HG03457 (cell line): ENCODE results near the gene WNT10A.
"Not testable (repeated sequence)": the region's sequence is repeated elsewhere in the genome, so short reads cannot be mapped to it uniquely, and the experiment has no call there.

Experiments
- ATAC-seq: cut with Tn5 transposase; IDR thresholded peaks from one replicate; pipeline ENCODE4 v1.9.1; 2021; ENCODE audit warnings: moderate number of reproducible peaks; ENCODE audit not compliant: unreplicated experiment

WNT10A gene

GRCh38 chr2:218880102-218880858 lies at the start of gene WNT10A:
Gene WNT10A, plus strand, starts transcription at chr2:218880852. Its CDS starts 144 bp downstream, at chr2:218880996.
- peak; percentile 50 for ATAC-seq

GRCh38 chr2:218831378-218831990 lies 49.2 kb upstream of the WNT10A start, which contains the start of gene PRKAG3:
Gene PRKAG3, minus strand, starts transcription at chr2:218831803.
- ATAC-seq: no peak

- ATAC-seq: no peak
Observed at GRCh38 chr2:218832081-218832480, 48.6 kb upstream of the WNT10A start.

- no peak for ATAC-seq
Observed at GRCh38 chr2:218832520-218832919, 48.1 kb upstream of the WNT10A start.

- ATAC-seq: no peak
Observed at GRCh38 chr2:218833023-218833609, 47.5 kb upstream of the WNT10A start.

- ATAC-seq: no peak
Observed at GRCh38 chr2:218834685-218835084, 46.0 kb upstream of the WNT10A start.

- no peak for ATAC-seq
Observed at GRCh38 chr2:218837495-218837894, 43.2 kb upstream of the WNT10A start.

GRCh38 chr2:218839430-218839829 lies 41.2 kb upstream of the WNT10A start:
- no peak for ATAC-seq

GRCh38 chr2:218839888-218840287 lies 40.8 kb upstream of the WNT10A start:
- ATAC-seq: no peak

- ATAC-seq: not testable (repeated sequence)
Observed at GRCh38 chr2:218844334-218844733, 36.3 kb upstream of the WNT10A start.

- ATAC-seq: not testable (repeated sequence)
Observed at GRCh38 chr2:218846963-218847362, 33.7 kb upstream of the WNT10A start.

- ATAC-seq: no peak
Observed at GRCh38 chr2:218849721-218850120, 30.9 kb upstream of the WNT10A start.

GRCh38 chr2:218850796-218851195 lies 29.9 kb upstream of the WNT10A start:
- no peak for ATAC-seq

- no peak for ATAC-seq
Observed at GRCh38 chr2:218851286-218851685, 29.4 kb upstream of the WNT10A start.

GRCh38 chr2:218852911-218853667 lies 27.6 kb upstream of the WNT10A start:
- ATAC-seq: no peak

- ATAC-seq: no peak
Observed at GRCh38 chr2:218853766-218854165, 26.9 kb upstream of the WNT10A start.

- no peak for ATAC-seq
Observed at GRCh38 chr2:218854860-218855259, 25.8 kb upstream of the WNT10A start.

GRCh38 chr2:218855305-218856166 lies 25.1 kb upstream of the WNT10A start:
- ATAC-seq: no peak

GRCh38 chr2:218856167-218856895 lies 24.3 kb upstream of the WNT10A start:
- ATAC-seq: no peak

- ATAC-seq: no peak
Observed at GRCh38 chr2:218856896-218857243, 23.8 kb upstream of the WNT10A start.
